Esophagus (tissue), 2 donors: ENCODE results near the gene BRME1. TPM values are rescaled to one million over a fixed set of nuclear protein-coding genes. Genes with fewer than 3 reads are reported as not detected.

Experiments
- H3K27ac ChIP-seq, 2 donors: one replicate each; pipeline ENCODE4 v1.5.1; 2013; ENCODE audit warnings: low read depth in 2 of 2, mild to moderate bottlenecking in 2 of 2, inconsistent platforms in 1 of 2, low read length in 1 of 2, moderate library complexity in 1 of 2
- H3K27me3 ChIP-seq, 2 donors: one replicate each; pipeline ENCODE4 v1.6.1; 2013; ENCODE audit warnings: low read length in 2 of 2, control low read depth in 1 of 2, mild to moderate bottlenecking in 1 of 2; ENCODE audit not compliant: insufficient read depth in 2 of 2, control insufficient read depth in 1 of 2
- H3K36me3 ChIP-seq, 2 donors: one replicate each; pipeline ENCODE4 v1.6.1; 2013; ENCODE audit warnings: low read length in 1 of 2; ENCODE audit not compliant: control insufficient read depth in 2 of 2, insufficient read depth in 2 of 2
- H3K4me1 ChIP-seq, 2 donors: one replicate each; pipeline ENCODE4 v1.6.1; 2013; ENCODE audit warnings: low read length in 1 of 2; ENCODE audit not compliant: control insufficient read depth in 2 of 2, insufficient read depth in 2 of 2
- H3K4me3 ChIP-seq, 2 donors: one replicate each; pipeline ENCODE4 v1.5.1; 2013; ENCODE audit warnings: low read length in 2 of 2, mild to moderate bottlenecking in 2 of 2, low read depth in 1 of 2, moderate library complexity in 1 of 2
- H3K9me3 ChIP-seq, 2 donors: one replicate each; pipeline ENCODE4 v1.6.1; 2013; ENCODE audit warnings: mild to moderate bottlenecking in 2 of 2, low read depth in 1 of 2, low read length in 1 of 2, moderate library complexity in 1 of 2; ENCODE audit not compliant: control insufficient read depth in 2 of 2, insufficient read depth in 1 of 2
- WGBS, 2 donors: extraction: QIAGEN DNeasy Blood & Tissue Kit; methylation state at CpG; one replicate each; pipeline ENCODE4 v1.1.7; 2013; 5-methylcytosine and 5-hydroxymethylcytosine counted together
- polyA plus RNA-seq, 2 donors: library from polyadenylated mRNA; stranded (reverse); fragments of 200-250 nt; gene quantifications; one replicate each; pipeline ENCODE4 v1.2.3, GENCODE V29; 2013
- donor health status: healthy with polysubstance abuse.
- donor health status: Bipolar disorder and iron deficiency.

Gene BRME1
- polyA plus RNA-seq, 2 donors: 7.5 to 13.0 TPM

- H3K27me3 ChIP-seq: no peaks in the 10 kb centered on the region
- H3K4me3 ChIP-seq: no peak overlapping the region
- WGBS, 2 donors: 54 to 58% methylated on average over 35 of the region's 35 CpGs
- no peaks in the 10 kb centered on the region for H3K9me3 ChIP-seq
- H3K27ac ChIP-seq: no peak overlapping the region
- H3K36me3 ChIP-seq: no peaks in the 10 kb centered on the region
- H3K4me1 ChIP-seq: no peaks in the 10 kb centered on the region
Measured at GRCh38 chr19:13873834-13874515, 31.9 kb downstream of the BRME1 start.

- H3K4me3 ChIP-seq: peak overlapping the region; percentile 37 to 40
- 3 to 4% methylated on average over 43 to 45 of the region's 45 CpGs for WGBS, 2 donors
Measured at GRCh38 chr19:13872695-13873389, 33.1 kb downstream of the BRME1 start.

GRCh38 chr19:13872339-13872694, 33.6 kb downstream of the BRME1 start:
- H3K36me3 ChIP-seq: no peaks in the 10 kb centered on the region
- no peaks in the 10 kb centered on the region for H3K9me3 ChIP-seq
- H3K4me1 ChIP-seq: no peaks in the 10 kb centered on the region
- no peak overlapping the region for H3K4me3 ChIP-seq
- H3K27me3 ChIP-seq: no peaks in the 10 kb centered on the region
- WGBS, 2 donors: 38 to 42% methylated on average over 5 of the region's 5 CpGs
- H3K27ac ChIP-seq: no peak overlapping the region

More at GRCh38 chr19:13872695-13873389, 33.1 kb downstream of the BRME1 start:
- Histone ChIP-seq H3K27ac (no peak overlapping the region), H3K36me3 (no peaks in the 10 kb centered on the region), H3K27me3 (no peaks in the 10 kb centered on the region), H3K9me3 (no peaks in the 10 kb centered on the region), H3K4me1 (no peaks in the 10 kb centered on the region)

GRCh38 chr19:13870873-13871272, 35.0 kb downstream of the BRME1 start:
- Histone ChIP-seq H3K9me3 (no peaks in the 10 kb centered on the region), H3K36me3 (no peaks in the 10 kb centered on the region), H3K27me3 (no peaks in the 10 kb centered on the region), H3K27ac (no peak overlapping the region), H3K4me1 (no peaks in the 10 kb centered on the region), H3K4me3 (no peak overlapping the region)
- 86 to 88% methylated on average over 4 of the region's 4 CpGs for WGBS, 2 donors

GRCh38 chr19:13869281-13869680, 36.6 kb downstream of the BRME1 start:
- Histone ChIP-seq H3K4me3 (no peak overlapping the region), H3K4me1 (no peaks in the 10 kb centered on the region), H3K9me3 (no peaks in the 10 kb centered on the region), H3K36me3 (no peaks in the 10 kb centered on the region), H3K27me3 (no peaks in the 10 kb centered on the region), H3K27ac (no peak overlapping the region)
- 79 to 85% methylated on average over 10 to 13 of the region's 13 CpGs for WGBS, 2 donors

GRCh38 chr19:13868663-13869062, 37.3 kb downstream of the BRME1 start:
- 76 to 85% methylated on average over 4 of the region's 4 CpGs for WGBS, 2 donors
- no peak overlapping the region for H3K27ac ChIP-seq

GRCh38 chr19:13866463-13867046, 39.4 kb downstream of the BRME1 start:
- 67% methylated on average over 15 of the region's 15 CpGs for WGBS, 2 donors
- no peak overlapping the region for H3K27ac ChIP-seq
- H3K4me3 ChIP-seq: no peak overlapping the region

More at GRCh38 chr19:13868663-13869062, 37.3 kb downstream of the BRME1 start:
- Histone ChIP-seq H3K27me3 (peaks cover 0 to under 1% of the 10 kb centered on the region in 2 donors), H3K36me3 (no peaks in the 10 kb centered on the region), H3K9me3 (no peaks in the 10 kb centered on the region), H3K4me3 (no peak overlapping the region), H3K4me1 (no peaks in the 10 kb centered on the region)

GRCh38 chr19:13865571-13866462, 40.1 kb downstream of the BRME1 start:
- H3K27me3 ChIP-seq: peaks cover 0 to 2% of the 10 kb centered on the region in 2 donors
- peak overlapping the region; percentile 51 to 62 for H3K4me3 ChIP-seq
- 2% methylated on average over 56 to 82 of the region's 82 CpGs for WGBS, 2 donors
- H3K4me1 ChIP-seq: peaks cover 0 to 5% of the 10 kb centered on the region in 2 donors
- H3K9me3 ChIP-seq: no peaks in the 10 kb centered on the region
- H3K36me3 ChIP-seq: no peaks in the 10 kb centered on the region
- H3K27ac ChIP-seq: peak overlapping the region in 1 of 2 donors; percentile 10

More at GRCh38 chr19:13866463-13867046, 39.4 kb downstream of the BRME1 start:
- peaks cover 0 to 2% of the 10 kb centered on the region in 2 donors for H3K4me1 ChIP-seq
- H3K9me3 ChIP-seq: no peaks in the 10 kb centered on the region
- H3K36me3 ChIP-seq: no peaks in the 10 kb centered on the region
- peaks cover 0 to 2% of the 10 kb centered on the region in 2 donors for H3K27me3 ChIP-seq
